AG10803 (cell line): ENCODE results near the gene PMEPA1.

Experiments
- DNase-seq: peaks from one replicate; pipeline ENCODE4 v3.0.0; 2010; ENCODE audit warnings: low read depth
- H3K4me3 ChIP-seq: 2 replicates; pipeline ENCODE4 v1.5.1; 2011; ENCODE audit warnings: mild to moderate bottlenecking, low read length, control low read depth
- TF ChIP-seq, protein P1 (sequence below): conservative IDR thresholded peaks from 2 replicates; pipeline ENCODE4 v1.5.1; 2011; ENCODE audit warnings: mild to moderate bottlenecking, low read length, control low read depth, inconsistent platforms

PMEPA1 gene

DNA sequence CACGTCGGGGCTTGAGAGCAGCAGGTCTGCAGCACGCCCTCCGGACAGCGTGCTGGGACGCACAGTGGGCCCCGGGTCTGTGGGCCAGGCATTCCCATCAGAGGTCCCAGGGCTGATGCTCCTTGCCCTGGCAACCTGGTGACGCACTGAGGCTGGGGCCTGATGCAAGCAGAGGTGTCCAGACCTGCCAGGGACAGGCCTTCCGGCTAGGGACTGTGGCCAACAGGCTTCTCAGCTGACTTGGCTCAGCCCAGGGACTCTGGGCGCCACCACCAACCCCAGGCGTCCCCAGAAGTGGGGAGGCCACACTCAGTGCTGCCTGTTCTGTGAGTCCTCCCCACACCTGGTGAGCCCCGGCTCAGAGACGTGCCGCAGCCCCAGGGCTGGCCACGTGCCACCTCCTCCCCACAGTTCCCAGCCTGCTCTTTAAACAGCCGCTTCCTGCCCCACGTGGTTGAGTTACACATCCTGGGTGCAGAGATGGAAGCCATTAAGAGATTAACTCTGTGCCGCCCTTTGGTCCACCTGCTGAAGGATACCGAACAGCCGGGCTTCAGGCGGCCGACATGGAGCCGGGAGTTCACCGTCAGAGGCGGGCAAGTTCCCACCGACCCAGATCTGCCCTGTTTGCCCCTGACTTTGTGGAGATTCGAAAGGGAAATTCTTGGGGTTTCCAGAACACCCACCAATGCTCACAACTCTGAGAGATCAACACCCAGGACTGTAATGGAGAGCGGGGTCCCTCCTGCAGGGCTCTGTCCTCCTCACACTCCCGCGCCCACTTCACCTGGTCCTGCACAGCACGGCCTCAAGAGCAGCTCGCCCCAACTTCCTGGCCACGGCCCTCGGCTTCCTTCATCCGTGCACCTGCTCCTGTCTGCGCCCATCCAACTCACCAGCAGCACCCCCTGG is 52.0 kb downstream of the PMEPA1 start:
- DNase-seq, result no peak
- H3K4me3 ChIP-seq, result no peak overlapping the region
- TF ChIP-seq, protein P1, sequence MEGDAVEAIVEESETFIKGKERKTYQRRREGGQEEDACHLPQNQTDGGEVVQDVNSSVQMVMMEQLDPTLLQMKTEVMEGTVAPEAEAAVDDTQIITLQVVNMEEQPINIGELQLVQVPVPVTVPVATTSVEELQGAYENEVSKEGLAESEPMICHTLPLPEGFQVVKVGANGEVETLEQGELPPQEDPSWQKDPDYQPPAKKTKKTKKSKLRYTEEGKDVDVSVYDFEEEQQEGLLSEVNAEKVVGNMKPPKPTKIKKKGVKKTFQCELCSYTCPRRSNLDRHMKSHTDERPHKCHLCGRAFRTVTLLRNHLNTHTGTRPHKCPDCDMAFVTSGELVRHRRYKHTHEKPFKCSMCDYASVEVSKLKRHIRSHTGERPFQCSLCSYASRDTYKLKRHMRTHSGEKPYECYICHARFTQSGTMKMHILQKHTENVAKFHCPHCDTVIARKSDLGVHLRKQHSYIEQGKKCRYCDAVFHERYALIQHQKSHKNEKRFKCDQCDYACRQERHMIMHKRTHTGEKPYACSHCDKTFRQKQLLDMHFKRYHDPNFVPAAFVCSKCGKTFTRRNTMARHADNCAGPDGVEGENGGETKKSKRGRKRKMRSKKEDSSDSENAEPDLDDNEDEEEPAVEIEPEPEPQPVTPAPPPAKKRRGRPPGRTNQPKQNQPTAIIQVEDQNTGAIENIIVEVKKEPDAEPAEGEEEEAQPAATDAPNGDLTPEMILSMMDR, result no peak

DNA sequence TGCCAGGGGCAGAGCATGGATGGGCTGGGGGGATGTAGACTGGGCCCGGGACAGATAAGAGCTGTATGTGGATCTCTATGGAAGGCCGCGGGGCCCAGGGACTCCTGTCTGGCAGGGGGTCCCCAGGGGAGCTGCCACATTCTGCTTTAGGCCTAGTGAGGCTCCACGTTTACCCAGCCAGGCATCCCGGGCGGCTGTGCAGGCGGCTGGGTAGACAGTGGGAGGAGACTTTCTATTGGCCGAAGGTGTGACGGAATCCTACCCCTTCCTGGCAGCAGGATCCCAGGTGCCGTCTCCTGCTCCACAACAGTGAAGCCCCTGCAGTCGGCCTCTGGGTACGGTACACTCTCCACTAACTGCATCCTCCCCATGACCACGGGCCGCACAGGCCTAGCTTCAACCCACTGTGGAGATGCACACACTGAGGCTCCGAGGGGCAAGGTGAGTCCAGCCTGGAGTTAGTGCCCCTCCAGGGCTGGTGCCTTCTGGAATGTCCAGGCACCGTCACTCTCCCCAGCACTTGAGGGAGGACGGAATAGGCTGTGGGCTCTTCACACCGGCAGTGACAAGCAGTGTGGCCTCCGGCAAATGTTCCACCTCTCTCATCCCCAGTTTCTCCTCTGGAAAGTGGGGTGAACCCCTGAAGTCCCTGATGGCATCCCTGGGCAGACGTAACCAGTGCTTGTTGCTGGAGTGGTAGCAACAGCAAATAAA is 52.8 kb downstream of the PMEPA1 start:
- TF ChIP-seq, protein P1, result no peak
- H3K4me3 ChIP-seq, result no peak overlapping the region
- DNase-seq, result no peak

DNA sequence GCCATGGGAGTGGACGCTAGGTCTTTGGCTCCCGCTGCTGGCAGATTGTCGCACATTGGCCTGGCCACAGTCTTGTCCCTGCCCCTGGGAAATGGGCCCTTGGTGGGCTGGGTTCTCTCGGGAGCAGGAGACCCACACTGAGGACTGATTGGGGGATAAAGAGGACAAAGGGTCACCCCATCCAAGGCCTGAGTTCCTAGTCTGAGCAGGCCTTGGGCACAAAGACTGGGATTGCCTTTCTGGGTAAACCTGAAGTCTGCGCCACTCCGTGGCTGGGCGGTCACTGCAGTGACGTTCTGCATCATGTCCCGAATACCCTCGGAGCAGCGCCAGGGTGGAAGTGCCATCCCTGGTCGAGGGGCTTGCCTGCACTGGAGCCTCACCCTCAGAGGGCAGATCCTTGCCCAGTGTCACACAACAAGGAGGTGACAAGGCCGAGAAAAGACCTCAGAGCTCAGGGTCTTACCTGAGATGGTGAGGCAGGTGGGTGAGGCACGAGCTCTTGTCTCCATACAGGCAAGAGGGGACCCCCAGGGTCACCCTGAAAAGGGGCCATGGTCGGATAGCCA is 53.5 kb downstream of the PMEPA1 start:
- no peak for DNase-seq
- TF ChIP-seq, protein P1, result no peak
- no peak overlapping the region for H3K4me3 ChIP-seq

DNA sequence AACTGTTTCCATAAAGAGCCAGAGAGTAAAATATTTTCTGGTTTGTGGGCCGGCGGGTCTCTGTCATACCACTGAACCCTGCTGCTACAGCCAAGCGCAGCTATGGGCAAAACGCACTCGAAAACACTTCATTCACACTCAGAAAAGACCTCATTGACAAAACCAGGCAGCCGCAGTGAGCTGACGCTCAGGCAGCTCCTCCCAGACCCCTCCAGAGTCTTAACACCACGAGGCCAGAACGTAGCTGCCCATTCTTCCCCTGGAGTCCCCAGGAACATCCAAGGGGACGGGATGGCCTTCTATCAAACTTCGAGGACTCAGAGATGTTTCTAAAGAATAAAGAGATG is 54.0 kb downstream of the PMEPA1 start:
- TF ChIP-seq, protein P1, result no peak
- DNase-seq, result no peak
- H3K4me3 ChIP-seq, result no peak overlapping the region

DNA sequence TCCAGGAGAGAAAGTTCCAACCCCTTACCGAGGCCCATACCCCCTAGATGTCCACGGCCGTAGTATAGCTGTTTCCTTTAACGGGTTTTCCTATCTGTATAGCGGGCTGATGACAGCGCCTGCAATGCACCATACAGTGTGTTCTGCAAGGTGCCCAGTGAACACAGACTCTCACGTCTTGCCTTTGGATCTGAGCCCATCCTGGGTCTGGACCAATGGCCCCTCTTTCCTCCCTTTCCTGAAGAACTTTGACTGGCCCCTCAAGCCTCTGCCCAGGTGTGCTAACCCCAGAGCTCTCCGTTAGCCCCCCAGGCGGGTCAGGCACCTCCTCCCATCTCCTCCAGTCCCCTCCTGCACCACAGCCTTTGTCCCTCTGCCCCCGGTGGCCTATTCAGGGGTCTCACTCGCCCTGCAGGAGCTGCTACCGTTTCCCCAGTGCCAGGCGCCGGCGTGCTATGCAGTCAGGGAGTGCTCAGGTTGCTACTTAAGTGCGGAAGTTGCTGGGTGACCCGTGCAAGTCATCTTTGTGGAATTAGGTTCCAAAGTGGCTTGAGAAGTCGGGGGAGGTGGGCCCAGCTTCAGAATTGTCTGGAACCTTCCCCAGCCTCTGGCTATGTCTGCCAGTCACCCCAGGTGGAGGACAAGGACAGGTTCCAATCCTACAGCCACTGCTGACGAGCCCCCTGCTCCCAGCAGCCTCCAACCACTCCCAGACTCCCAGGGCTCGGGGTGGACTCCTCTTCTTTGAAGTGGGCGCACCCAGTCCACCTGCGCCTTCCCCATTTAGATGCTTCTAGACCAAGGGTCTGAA is 54.6 kb downstream of the PMEPA1 start:
- no peak overlapping the region for H3K4me3 ChIP-seq
- no peak for DNase-seq
- TF ChIP-seq, protein P1, result no peak

DNA sequence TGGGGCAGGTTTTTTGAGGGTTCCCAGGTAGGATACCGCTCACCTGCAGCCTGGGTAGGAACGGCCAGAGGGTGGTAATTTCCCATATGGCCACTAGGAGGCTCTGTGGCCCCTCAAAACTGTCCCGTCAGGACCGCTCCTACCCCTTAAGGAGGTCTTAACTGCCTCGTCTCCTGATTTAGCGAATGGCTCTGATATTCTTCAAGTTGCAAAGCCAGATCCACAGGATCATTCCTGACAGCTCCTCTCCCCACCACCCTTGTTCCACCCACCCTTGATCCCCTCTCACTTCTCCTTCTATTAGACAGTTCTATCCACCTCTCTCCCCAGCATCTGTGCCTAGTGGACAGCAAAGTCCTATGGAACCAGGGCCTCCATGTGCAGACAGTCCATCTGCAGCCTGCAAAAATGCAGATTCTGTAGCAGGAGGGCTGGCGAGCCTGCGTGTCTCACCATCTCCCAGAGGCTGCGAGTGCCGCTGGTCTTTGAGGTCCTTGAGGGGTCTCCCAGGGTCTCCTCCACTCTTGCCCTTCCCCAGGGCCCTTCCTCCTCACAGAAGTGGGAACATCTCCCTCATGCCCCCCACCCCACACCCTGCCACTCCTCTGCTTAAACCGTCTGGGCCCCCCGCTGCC is 55.3 kb downstream of the PMEPA1 start:
- peak; percentile 46 for DNase-seq
- TF ChIP-seq, protein P1, result peak; percentile 94
- no peak overlapping the region for H3K4me3 ChIP-seq
